ENCODE data around the gene STPG4. TPM values are rescaled to one million over a fixed set of nuclear protein-coding genes. Genes with fewer than 3 reads are reported as not detected.

The STPG4 gene
- total RNA-seq, 1 experiment from 2014 or later: 0.13 TPM

DNA sequence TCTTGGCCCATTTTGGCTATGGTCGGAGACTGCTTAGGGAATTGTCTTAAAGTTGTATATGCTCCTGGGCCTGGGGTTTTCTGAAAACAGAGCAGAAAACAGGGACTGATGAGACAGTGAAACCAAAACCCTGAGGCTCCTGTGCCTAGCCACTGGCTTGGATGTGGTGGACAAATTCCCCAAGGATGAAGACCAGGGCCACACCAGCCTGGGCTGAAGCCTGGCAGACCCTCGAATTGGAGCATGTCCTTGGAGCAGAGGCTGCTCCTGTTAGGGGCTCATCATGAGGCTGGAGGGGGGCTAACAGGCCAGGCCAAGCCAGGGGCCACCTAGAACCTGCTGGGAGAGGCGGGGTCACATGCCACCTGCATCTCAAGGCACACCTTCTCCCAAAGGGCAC is 68.1 kb downstream of the STPG4 start:
- WGBS (ENCODE audit: extremely low coverage, insufficient read length, low lambda C conversion rate): no CpG with 5 or more reads among the region's 3 CpGs
- Histone ChIP-seq H3K14ac (ENCODE audit: insufficient read depth, low read length) (no peak overlapping the region), H2BK12ac (ENCODE audit: insufficient read length, low read depth, low read length) (no peak overlapping the region), H3K79me1 (ENCODE audit: insufficient read depth, low read depth, low read length, poor library complexity, severe bottlenecking) (no peaks in the 10 kb centered on the region), H3K4ac (ENCODE audit: low read depth, low read length) (no peak overlapping the region), H3K23me2 (ENCODE audit: insufficient read length, low read depth, low read length, poor library complexity, severe bottlenecking) (no peaks in the 10 kb centered on the region), H4K5ac (ENCODE audit: insufficient read length, low read depth, low read length) (no peak overlapping the region), H4K91ac (ENCODE audit: insufficient read length, low read depth, low read length) (no peak overlapping the region), H2BK120ac (ENCODE audit: low read depth, low read length, poor library complexity, severe bottlenecking) (no peak overlapping the region), H3K27ac (ENCODE audit: insufficient read length, low read depth, low read length) (no peak overlapping the region), H3K56ac (ENCODE audit: insufficient read length, low read depth, low read length) (no peak overlapping the region), H2BK20ac (ENCODE audit: low read depth, low read length, poor library complexity, severe bottlenecking) (no peak overlapping the region), H4K8ac (replicated peaks; ENCODE audit: insufficient read length, low read depth, low read length) (no peak overlapping the region), H2BK5ac (ENCODE audit: insufficient read length, low read length) (no peak overlapping the region), H3K18ac (ENCODE audit: insufficient read length, low read depth, low read length) (no peak overlapping the region), H3K4me2 (ENCODE audit: insufficient read depth, insufficient read length, low read length) (no peak overlapping the region), H3K23ac (ENCODE audit: insufficient read length, low read depth, low read length) (no peak overlapping the region), H3K27me3 (ENCODE audit: insufficient read depth, low read length) (no peaks in the 10 kb centered on the region; the same call in 1 of the 2 replicates), H3K4me1 (ENCODE audit: insufficient read depth, low read length) (no peaks in the 10 kb centered on the region), H2AK5ac (ENCODE audit: insufficient read length, low read length) (no peak overlapping the region), H2AFZ (ENCODE audit: low read length) (no peak overlapping the region), H2BK15ac (ENCODE audit: low read depth, low read length) (no peak overlapping the region), H3T11ph (ENCODE audit: low read length) (no peak overlapping the region), H3K9me3 (ENCODE audit: control insufficient read depth, low read depth, low read length) (no peaks in the 10 kb centered on the region), H3K9ac (ENCODE audit: extremely low read depth, insufficient read length, low read length) (no peak overlapping the region), H3K79me2 (ENCODE audit: insufficient read depth, low read length) (no peaks in the 10 kb centered on the region), H4K20me1 (ENCODE audit: control insufficient read depth, insufficient read depth, insufficient read length) (no peaks in the 10 kb centered on the region)
- Mint-ChIP-seq H3K4me3 (no peak overlapping the region), H3K27ac (no peak overlapping the region), H3K4me1 (peaks cover 20 to 28% of the 10 kb centered on the region in 2 experiments), H3K27me3 (ENCODE audit: low read depth) (peaks cover 11% of the 10 kb centered on the region), H3K9me3 (no peaks in the 10 kb centered on the region), H3K36me3 (ENCODE audit: insufficient read depth in 1 of 3, low read depth in 3 of 3) (no peaks in the 10 kb centered on the region)
- DNase-seq: no peak
- TF ChIP-seq, protein P1, sequence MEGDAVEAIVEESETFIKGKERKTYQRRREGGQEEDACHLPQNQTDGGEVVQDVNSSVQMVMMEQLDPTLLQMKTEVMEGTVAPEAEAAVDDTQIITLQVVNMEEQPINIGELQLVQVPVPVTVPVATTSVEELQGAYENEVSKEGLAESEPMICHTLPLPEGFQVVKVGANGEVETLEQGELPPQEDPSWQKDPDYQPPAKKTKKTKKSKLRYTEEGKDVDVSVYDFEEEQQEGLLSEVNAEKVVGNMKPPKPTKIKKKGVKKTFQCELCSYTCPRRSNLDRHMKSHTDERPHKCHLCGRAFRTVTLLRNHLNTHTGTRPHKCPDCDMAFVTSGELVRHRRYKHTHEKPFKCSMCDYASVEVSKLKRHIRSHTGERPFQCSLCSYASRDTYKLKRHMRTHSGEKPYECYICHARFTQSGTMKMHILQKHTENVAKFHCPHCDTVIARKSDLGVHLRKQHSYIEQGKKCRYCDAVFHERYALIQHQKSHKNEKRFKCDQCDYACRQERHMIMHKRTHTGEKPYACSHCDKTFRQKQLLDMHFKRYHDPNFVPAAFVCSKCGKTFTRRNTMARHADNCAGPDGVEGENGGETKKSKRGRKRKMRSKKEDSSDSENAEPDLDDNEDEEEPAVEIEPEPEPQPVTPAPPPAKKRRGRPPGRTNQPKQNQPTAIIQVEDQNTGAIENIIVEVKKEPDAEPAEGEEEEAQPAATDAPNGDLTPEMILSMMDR (conservative IDR thresholded peaks at IDR 0.05): no peak
